ENCODE results near the gene MCTP1.
A peak's percentile ranks its signal among the peaks of the same experiment; 100 is the strongest.

The MCTP1 gene

DNA sequence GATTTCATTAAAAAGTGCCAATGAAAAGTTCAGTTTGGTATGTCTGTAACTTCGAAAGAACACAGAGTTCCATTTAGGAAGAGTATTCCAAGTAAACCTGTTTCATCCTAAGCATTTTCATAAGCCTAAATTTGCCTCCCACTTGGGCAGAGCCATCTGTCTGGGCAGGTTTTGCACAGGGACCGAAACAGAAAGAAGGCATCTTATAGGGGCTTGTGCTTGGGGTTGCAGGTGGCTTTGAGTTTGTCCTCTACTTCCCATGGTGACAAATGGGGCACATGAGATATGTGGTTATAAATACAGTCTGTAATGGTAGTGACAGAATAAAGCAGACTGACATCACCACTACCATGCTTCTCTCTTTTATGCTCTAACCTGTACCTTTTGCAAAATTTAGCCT, 63.7 kb downstream of the MCTP1 start:
- no peaks in the 10 kb centered on the region for H3K36me3 ChIP-seq (replicated peaks; ENCODE audit: insufficient read depth, low read length)
- TF ChIP-seq EZH2phosphoT487 (IDR thresholded peaks at IDR 0.05; ENCODE audit: low read length) (no peak), EZH2 (optimal IDR thresholded peaks at IDR 0.05; ENCODE audit: low read depth, low read length) (no peak)
- TF ChIP-seq, protein P1, sequence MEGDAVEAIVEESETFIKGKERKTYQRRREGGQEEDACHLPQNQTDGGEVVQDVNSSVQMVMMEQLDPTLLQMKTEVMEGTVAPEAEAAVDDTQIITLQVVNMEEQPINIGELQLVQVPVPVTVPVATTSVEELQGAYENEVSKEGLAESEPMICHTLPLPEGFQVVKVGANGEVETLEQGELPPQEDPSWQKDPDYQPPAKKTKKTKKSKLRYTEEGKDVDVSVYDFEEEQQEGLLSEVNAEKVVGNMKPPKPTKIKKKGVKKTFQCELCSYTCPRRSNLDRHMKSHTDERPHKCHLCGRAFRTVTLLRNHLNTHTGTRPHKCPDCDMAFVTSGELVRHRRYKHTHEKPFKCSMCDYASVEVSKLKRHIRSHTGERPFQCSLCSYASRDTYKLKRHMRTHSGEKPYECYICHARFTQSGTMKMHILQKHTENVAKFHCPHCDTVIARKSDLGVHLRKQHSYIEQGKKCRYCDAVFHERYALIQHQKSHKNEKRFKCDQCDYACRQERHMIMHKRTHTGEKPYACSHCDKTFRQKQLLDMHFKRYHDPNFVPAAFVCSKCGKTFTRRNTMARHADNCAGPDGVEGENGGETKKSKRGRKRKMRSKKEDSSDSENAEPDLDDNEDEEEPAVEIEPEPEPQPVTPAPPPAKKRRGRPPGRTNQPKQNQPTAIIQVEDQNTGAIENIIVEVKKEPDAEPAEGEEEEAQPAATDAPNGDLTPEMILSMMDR (IDR thresholded peaks at IDR 0.05; ENCODE audit: low read length), result no peak
- no peak overlapping the region for H3K4me3 ChIP-seq (ENCODE audit: low read length)
- no peaks in the 10 kb centered on the region for H3K27me3 ChIP-seq (replicated peaks; ENCODE audit: insufficient read depth, low read length)
- no peaks in the 10 kb centered on the region for H3F3A ChIP-seq (ENCODE audit: insufficient read depth, low read length)
- no peak overlapping the region for H3K9ac ChIP-seq (ENCODE audit: low read length)
- DNase-seq, result peak; percentile 48
- no peaks in the 10 kb centered on the region for H3K9me2 ChIP-seq (replicated peaks; ENCODE audit: insufficient read depth, low read length)
- no peaks in the 10 kb centered on the region for H4K20me1 ChIP-seq (ENCODE audit: insufficient read depth, low read length)
- no peaks in the 10 kb centered on the region for H3K79me2 ChIP-seq (ENCODE audit: low read length)
- no peak overlapping the region for H3K27ac ChIP-seq (ENCODE audit: low read length)
- H3K9me3 ChIP-seq (replicated peaks; ENCODE audit: insufficient read depth, low read length), result no peaks in the 10 kb centered on the region
- no peak overlapping the region for H3K4me2 ChIP-seq (ENCODE audit: low read depth, low read length)
- no peak overlapping the region for H2AFZ ChIP-seq (ENCODE audit: low read length)
- no peaks in the 10 kb centered on the region for H3K4me1 ChIP-seq (ENCODE audit: low read length)

DNA sequence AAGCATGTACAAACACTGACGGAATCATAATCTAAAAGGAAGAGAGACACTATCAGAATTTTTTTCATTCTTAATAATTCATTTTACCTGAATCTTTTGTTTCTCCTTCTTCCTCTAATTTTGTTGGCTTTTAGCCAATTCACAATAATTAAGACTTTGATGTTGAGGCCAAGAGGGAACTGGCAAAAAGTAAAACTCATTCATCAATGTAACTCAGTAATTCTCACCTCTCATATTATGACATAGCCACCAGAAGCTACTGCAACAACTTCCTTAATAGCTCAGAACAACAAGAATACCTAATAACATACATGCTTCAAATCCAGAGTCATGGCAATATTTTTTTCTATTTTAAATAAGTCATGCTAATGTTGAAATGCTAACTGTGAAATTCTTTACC, 64.5 kb downstream of the MCTP1 start:
- TF ChIP-seq EZH2phosphoT487 (IDR thresholded peaks at IDR 0.05; ENCODE audit: low read length), result no peak
- TF ChIP-seq EZH2 (optimal IDR thresholded peaks at IDR 0.05; ENCODE audit: low read depth, low read length), result no peak
- TF ChIP-seq, protein P1 (IDR thresholded peaks at IDR 0.05; ENCODE audit: low read length), result no peak
- Histone ChIP-seq H3K4me3 (ENCODE audit: low read length) (no peak overlapping the region), H3F3A (ENCODE audit: insufficient read depth, low read length) (no peaks in the 10 kb centered on the region), H3K36me3 (replicated peaks; ENCODE audit: insufficient read depth, low read length) (no peaks in the 10 kb centered on the region), H2AFZ (ENCODE audit: low read length) (no peak overlapping the region), H3K27me3 (replicated peaks; ENCODE audit: insufficient read depth, low read length) (no peaks in the 10 kb centered on the region), H3K9me3 (replicated peaks; ENCODE audit: insufficient read depth, low read length) (no peaks in the 10 kb centered on the region), H3K4me2 (ENCODE audit: low read depth, low read length) (no peak overlapping the region), H3K4me1 (ENCODE audit: low read length) (no peaks in the 10 kb centered on the region), H4K20me1 (ENCODE audit: insufficient read depth, low read length) (no peaks in the 10 kb centered on the region), H3K79me2 (ENCODE audit: low read length) (no peaks in the 10 kb centered on the region), H3K27ac (ENCODE audit: low read length) (no peak overlapping the region), H3K9me2 (replicated peaks; ENCODE audit: insufficient read depth, low read length) (no peaks in the 10 kb centered on the region), H3K9ac (ENCODE audit: low read length) (no peak overlapping the region)
- DNase-seq, result no peak

DNA sequence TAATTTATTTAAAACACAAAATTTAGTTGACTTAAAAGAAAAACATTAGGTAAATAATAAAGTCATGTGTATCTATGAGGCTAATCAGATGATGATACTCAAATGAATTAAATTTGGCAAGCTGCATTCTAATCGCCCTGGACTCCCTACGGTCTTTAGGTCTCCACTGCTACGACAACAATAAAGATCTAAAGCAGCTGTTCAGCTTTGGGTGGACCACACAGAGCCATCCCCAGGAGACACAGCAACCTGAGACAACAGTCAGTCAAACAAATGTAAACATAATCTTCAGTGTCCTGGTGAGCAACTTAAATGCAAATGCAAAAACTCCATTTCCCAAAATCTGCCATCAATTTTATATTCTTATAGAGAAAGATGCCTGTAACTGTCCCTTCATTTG, 65.5 kb downstream of the MCTP1 start:
- Histone ChIP-seq H3K9me3 (replicated peaks; ENCODE audit: insufficient read depth, low read length) (no peaks in the 10 kb centered on the region), H4K20me1 (ENCODE audit: insufficient read depth, low read length) (no peaks in the 10 kb centered on the region), H3K27ac (ENCODE audit: low read length) (no peak overlapping the region), H3K9me2 (replicated peaks; ENCODE audit: insufficient read depth, low read length) (no peaks in the 10 kb centered on the region), H3K9ac (ENCODE audit: low read length) (no peak overlapping the region), H2AFZ (ENCODE audit: low read length) (no peak overlapping the region), H3K27me3 (replicated peaks; ENCODE audit: insufficient read depth, low read length) (no peaks in the 10 kb centered on the region), H3K4me3 (ENCODE audit: low read length) (no peak overlapping the region), H3K4me1 (ENCODE audit: low read length) (no peaks in the 10 kb centered on the region), H3K4me2 (ENCODE audit: low read depth, low read length) (no peak overlapping the region), H3K79me2 (ENCODE audit: low read length) (no peaks in the 10 kb centered on the region), H3F3A (ENCODE audit: insufficient read depth, low read length) (no peaks in the 10 kb centered on the region), H3K36me3 (replicated peaks; ENCODE audit: insufficient read depth, low read length) (no peaks in the 10 kb centered on the region)
- TF ChIP-seq, protein P1 (IDR thresholded peaks at IDR 0.05; ENCODE audit: low read length), result no peak
- TF ChIP-seq EZH2 (optimal IDR thresholded peaks at IDR 0.05; ENCODE audit: low read depth, low read length) (no peak), EZH2phosphoT487 (IDR thresholded peaks at IDR 0.05; ENCODE audit: low read length) (no peak)
- DNase-seq, result no peak

Data from MM.1S (cell line).